ENCODE data around the gene PATJ. TPM values are rescaled to one million over a fixed set of nuclear protein-coding genes. Genes with fewer than 3 reads are reported as not detected.

PATJ gene
- total RNA-seq, 1 experiment from 2014 or later: 28.7 TPM

DNA sequence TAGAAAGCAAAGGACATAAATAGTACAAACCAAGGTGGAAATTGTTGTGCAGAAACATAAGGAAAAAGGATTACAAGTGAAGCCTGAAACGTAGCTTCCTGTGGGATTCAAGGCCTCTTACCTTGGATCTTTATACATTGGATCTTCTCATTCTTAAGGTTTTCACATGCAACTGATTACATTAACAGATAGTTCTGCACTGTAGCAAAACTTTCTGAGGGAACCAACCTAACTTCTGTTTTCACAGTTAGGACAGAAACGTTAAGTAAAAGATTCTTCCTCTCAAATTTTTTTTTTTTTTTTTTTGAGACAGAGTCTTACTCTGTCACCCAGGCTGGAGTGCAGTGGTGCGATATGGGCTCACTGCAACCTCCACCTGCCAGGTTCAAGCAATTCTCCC is 9.6 kb upstream of the PATJ start:
- no peaks in the 10 kb centered on the region for H3K9me2 ChIP-seq (replicated peaks; ENCODE audit: low read length)
- BruUV-seq (replicated peaks): no TSS peak
- no peaks in the 10 kb centered on the region for H3F3A ChIP-seq (ENCODE audit: low read length, unreplicated experiment)
- no peak for ATAC-seq
- H3K4me1 ChIP-seq (ENCODE audit: insufficient read depth, low read length): no peaks in the 10 kb centered on the region
- H4K20me1 ChIP-seq (ENCODE audit: low read length): no peaks in the 10 kb centered on the region
- no peak for TF ChIP-seq EZH2phosphoT487 (IDR thresholded peaks at IDR 0.05; ENCODE audit: borderline replicate concordance, low read length)
- TF ChIP-seq EZH2 (IDR thresholded peaks at IDR 0.05; ENCODE audit: low read length, unreplicated experiment): no peak
- TF ChIP-seq, protein P1, sequence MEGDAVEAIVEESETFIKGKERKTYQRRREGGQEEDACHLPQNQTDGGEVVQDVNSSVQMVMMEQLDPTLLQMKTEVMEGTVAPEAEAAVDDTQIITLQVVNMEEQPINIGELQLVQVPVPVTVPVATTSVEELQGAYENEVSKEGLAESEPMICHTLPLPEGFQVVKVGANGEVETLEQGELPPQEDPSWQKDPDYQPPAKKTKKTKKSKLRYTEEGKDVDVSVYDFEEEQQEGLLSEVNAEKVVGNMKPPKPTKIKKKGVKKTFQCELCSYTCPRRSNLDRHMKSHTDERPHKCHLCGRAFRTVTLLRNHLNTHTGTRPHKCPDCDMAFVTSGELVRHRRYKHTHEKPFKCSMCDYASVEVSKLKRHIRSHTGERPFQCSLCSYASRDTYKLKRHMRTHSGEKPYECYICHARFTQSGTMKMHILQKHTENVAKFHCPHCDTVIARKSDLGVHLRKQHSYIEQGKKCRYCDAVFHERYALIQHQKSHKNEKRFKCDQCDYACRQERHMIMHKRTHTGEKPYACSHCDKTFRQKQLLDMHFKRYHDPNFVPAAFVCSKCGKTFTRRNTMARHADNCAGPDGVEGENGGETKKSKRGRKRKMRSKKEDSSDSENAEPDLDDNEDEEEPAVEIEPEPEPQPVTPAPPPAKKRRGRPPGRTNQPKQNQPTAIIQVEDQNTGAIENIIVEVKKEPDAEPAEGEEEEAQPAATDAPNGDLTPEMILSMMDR (conservative IDR thresholded peaks at IDR 0.05; ENCODE audit: low read depth, low read length): no peak
- intact Hi-C loops (cut with micrococcal nuclease): no loop called here
- no peaks in the 10 kb centered on the region for H3K79me2 ChIP-seq (ENCODE audit: low read length)
- H3K4me3 ChIP-seq (ENCODE audit: low read length): no peak overlapping the region
- no peak overlapping the region for H3K4me2 ChIP-seq (ENCODE audit: low read length)
- ChIA-PET CTCF (no interaction called here), POLR2A (ENCODE audit: unreplicated experiment) (no interaction called here)
- no peak for DNase-seq
- no peaks in the 10 kb centered on the region for H3K36me3 ChIP-seq (ENCODE audit: low read depth, low read length)
- no peak overlapping the region for H2AFZ ChIP-seq (ENCODE audit: low read length)
- no peaks in the 10 kb centered on the region for H3K9me3 ChIP-seq (ENCODE audit: low read length)
- no peaks in the 10 kb centered on the region for H3K27me3 ChIP-seq (ENCODE audit: low read length)
- no peak overlapping the region for H3K27ac ChIP-seq (ENCODE audit: low read length)
- H3K9ac ChIP-seq (ENCODE audit: low read length): no peak overlapping the region

DNA sequence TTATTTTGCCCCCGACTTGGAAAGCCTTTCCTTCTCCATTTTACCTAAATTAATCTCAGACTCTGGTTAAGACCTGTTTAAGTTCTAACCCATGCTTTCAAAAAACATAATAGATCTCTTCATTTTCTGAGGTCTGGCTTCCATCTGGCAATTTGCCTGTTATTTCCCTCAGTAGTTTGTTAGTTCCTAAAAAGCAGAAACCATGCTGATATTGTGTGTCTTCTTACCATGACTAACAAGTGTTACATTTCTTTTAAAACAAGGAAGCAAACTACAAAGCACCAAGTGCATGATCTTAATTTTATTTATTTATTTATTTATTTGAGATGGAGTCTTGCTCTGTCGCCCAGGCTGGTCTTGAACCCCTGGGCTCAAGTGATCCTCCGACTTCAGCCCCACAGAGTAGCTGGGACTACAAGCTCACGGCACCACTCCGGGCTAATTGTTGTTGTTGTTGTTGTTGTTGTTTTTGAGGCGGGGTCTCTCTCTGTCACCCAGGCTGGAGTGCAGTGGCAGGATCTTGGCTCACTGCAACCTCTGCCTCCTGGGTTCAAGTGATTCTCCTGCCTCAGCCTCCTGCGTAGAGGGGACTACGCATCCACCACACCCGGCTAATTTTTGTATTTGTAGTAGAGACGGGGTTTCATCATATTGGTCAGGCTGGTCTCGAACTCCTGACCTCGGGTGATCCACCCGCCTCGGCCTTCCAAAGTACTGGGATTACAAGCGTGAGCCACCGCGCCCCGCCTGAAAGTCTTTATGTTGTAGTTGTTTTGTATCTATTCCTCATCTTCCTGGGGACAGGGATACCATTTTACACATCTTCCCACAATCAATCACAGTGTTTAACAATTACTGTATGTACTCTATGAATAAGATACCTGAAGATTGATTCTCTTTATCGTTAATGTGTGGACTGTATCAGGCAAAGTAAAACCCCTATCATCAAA is 1.3 kb upstream of the PATJ start:
- H3K36me3 ChIP-seq (ENCODE audit: low read depth, low read length): no peaks in the 10 kb centered on the region
- ATAC-seq (no peak), DNase-seq (no peak)
- H3K9ac ChIP-seq (ENCODE audit: low read length): peak overlapping the region; percentile 83
- peaks cover 33% of the 10 kb centered on the region for H3K79me2 ChIP-seq (ENCODE audit: low read length)
- H3K4me3 ChIP-seq (ENCODE audit: low read length): peak overlapping the region; percentile 90
- intact Hi-C loops (cut with micrococcal nuclease): no loop called here
- H3K9me2 ChIP-seq (replicated peaks; ENCODE audit: low read length): no peaks in the 10 kb centered on the region
- peak overlapping the region; percentile 92 for H3K4me2 ChIP-seq (ENCODE audit: low read length)
- no TSS peak for BruUV-seq (replicated peaks)
- TF ChIP-seq, protein P1 (conservative IDR thresholded peaks at IDR 0.05; ENCODE audit: low read depth, low read length): no peak
- TF ChIP-seq EZH2 (IDR thresholded peaks at IDR 0.05; ENCODE audit: low read length, unreplicated experiment) (no peak), EZH2phosphoT487 (IDR thresholded peaks at IDR 0.05; ENCODE audit: borderline replicate concordance, low read length) (no peak)
- H3K27ac ChIP-seq (ENCODE audit: low read length): peak overlapping the region; percentile 58; the same call in 1 of the 2 replicates
- ChIA-PET POLR2A (ENCODE audit: unreplicated experiment) (no interaction called here), CTCF (no interaction called here)
- no peaks in the 10 kb centered on the region for H3F3A ChIP-seq (ENCODE audit: low read length, unreplicated experiment)
- no peaks in the 10 kb centered on the region for H3K9me3 ChIP-seq (ENCODE audit: low read length)
- peaks cover 22% of the 10 kb centered on the region for H3K4me1 ChIP-seq (ENCODE audit: insufficient read depth, low read length)
- no peaks in the 10 kb centered on the region for H3K27me3 ChIP-seq (ENCODE audit: low read length)
- H2AFZ ChIP-seq (ENCODE audit: low read length): peak overlapping the region; percentile 85
- no peaks in the 10 kb centered on the region for H4K20me1 ChIP-seq (ENCODE audit: low read length)
